ENCODE results near the gene GPC5. TPM values are rescaled to one million over a fixed set of nuclear protein-coding genes. Genes with fewer than 3 reads are reported as not detected.

GPC5 gene
- total and polyA plus RNA-seq, 9 of the 15 experiments (the other 6 are each of a cell fraction or from before 2014, with no cell fraction given), result 0.18 to 0.27 TPM; not detected in 7

DNA sequence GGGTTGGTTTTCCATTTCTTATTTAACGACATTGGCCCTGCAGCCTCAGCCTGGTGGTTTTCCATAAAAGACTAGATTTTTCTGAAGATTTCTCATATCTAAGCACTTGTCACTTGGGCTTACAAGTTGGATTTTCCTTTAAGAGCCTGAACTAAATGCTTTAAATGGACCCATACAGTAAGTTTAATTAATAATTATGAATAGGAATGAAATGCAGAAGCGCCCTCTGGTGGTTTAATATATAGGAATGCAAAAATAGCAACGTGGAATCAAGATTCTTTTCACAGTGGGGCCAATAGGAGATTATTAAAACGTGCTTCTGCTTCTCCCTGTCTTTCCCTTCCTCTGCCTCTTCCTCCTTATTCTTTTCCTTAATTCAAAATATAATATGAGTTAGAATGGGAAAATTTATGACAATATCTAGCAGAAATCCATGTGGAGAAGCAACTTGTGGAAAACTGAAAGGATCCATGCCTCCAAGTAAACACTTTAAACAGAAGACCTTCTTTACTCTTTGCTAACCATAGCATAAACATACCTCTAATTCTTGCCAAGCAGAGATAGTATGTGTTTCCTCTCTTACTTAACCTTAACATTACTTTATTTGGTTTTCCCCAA lies 324.0 kb downstream of the GPC5 start (continued):
- TF ChIP-seq, protein P1, sequence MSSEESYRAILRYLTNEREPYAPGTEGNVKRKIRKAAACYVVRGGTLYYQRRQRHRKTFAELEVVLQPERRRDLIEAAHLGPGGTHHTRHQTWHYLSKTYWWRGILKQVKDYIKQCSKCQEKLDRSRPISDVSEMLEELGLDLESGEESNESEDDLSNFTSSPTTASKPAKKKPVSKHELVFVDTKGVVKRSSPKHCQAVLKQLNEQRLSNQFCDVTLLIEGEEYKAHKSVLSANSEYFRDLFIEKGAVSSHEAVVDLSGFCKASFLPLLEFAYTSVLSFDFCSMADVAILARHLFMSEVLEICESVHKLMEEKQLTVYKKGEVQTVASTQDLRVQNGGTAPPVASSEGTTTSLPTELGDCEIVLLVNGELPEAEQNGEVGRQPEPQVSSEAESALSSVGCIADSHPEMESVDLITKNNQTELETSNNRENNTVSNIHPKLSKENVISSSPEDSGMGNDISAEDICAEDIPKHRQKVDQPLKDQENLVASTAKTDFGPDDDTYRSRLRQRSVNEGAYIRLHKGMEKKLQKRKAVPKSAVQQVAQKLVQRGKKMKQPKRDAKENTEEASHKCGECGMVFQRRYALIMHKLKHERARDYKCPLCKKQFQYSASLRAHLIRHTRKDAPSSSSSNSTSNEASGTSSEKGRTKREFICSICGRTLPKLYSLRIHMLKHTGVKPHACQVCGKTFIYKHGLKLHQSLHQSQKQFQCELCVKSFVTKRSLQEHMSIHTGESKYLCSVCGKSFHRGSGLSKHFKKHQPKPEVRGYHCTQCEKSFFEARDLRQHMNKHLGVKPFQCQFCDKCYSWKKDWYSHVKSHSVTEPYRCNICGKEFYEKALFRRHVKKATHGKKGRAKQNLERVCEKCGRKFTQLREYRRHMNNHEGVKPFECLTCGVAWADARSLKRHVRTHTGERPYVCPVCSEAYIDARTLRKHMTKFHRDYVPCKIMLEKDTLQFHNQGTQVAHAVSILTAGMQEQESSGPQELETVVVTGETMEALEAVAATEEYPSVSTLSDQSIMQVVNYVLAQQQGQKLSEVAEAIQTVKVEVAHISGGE (CRISPR knock-in tag; IDR thresholded peaks at IDR 0.05), result no peak
- TF ChIP-seq PHTF2 (CRISPR knock-in tag; IDR thresholded peaks at IDR 0.05), result no peak
- no peak for TF ChIP-seq KHSRP (IDR thresholded peaks at IDR 0.05)
- 0 out of 2 replicates have a peak, but pooled peaks have one; percentile 39 for TF ChIP-seq SMAD3 (CRISPR knock-in tag; conservative IDR thresholded peaks at IDR 0.05)
- peak; percentile 40; the same call in 1 of the 2 replicates for TF ChIP-seq HMG20B (CRISPR knock-in tag; IDR thresholded peaks at IDR 0.05)
- peak; percentile 74; the same call in 1 of the 2 replicates for TF ChIP-seq REST (IDR thresholded peaks at IDR 0.05; ENCODE audit: borderline replicate concordance)
- no peak for TF ChIP-seq REST (CRISPR knock-in tag; IDR thresholded peaks at IDR 0.05; ENCODE audit: low read depth)
- TF ChIP-seq SAP30 (IDR thresholded peaks at IDR 0.05; ENCODE audit: borderline replicate concordance, insufficient read depth, low read depth, low read length, poor library complexity, severe bottlenecking), result no peak
- no peak for TF ChIP-seq ZNF511 (CRISPR knock-in tag; IDR thresholded peaks at IDR 0.05)
- no peak for TF ChIP-seq ZKSCAN1 (IDR thresholded peaks at IDR 0.05; ENCODE audit: low read depth, low read length)
- no peak for TF ChIP-seq IFI16 (CRISPR knock-in tag; IDR thresholded peaks at IDR 0.05)
- no peak for TF ChIP-seq ZNF695 (CRISPR knock-in tag; IDR thresholded peaks at IDR 0.05)
- TF ChIP-seq ZNF507 (tag; conservative IDR thresholded peaks at IDR 0.05), result peak; percentile 25; the same call in 1 of the 2 replicates
- TF ChIP-seq CCNT2 (IDR thresholded peaks at IDR 0.05; ENCODE audit: borderline replicate concordance, extremely low read depth, insufficient read length, low read depth, low read length), result no peak
- no peak for TF ChIP-seq MTF1 (CRISPR knock-in tag; IDR thresholded peaks at IDR 0.05; ENCODE audit: borderline replicate concordance)
